Ovary (tissue), 9 donors: ENCODE data around the gene FNDC10. TPM values are rescaled to one million over a fixed set of nuclear protein-coding genes. Genes with fewer than 3 reads are reported as not detected.
A peak's percentile ranks its signal among the peaks of the same experiment; 100 is the strongest.

Experiments
- DNase-seq, 5 donors: peaks; one replicate each; pipeline ENCODE4 v3.0.0-alpha.2; 2019 to 2020
- H3K27ac ChIP-seq, 2 donors: fragments of 200-600 bp; one replicate each; pipeline versions ENCODE4 v1.5.1 to v1.8.0; 2019 to 2022
- H3K27me3 ChIP-seq: fragments of 200-600 bp; one replicate; pipeline ENCODE4 v1.8.0; 2022
- H3K36me3 ChIP-seq: fragments of 200-600 bp; sonication (generic); one replicate; pipeline ENCODE4 v1.5.1; 2019
- H3K4me1 ChIP-seq: one replicate; pipeline ENCODE4 v1.8.1; 2013; ENCODE audit warnings: mild to moderate bottlenecking, moderate library complexity; ENCODE audit not compliant: insufficient read depth
- H3K4me3 ChIP-seq: fragments of 200-600 bp; sonication (generic); one replicate; pipeline ENCODE4 v1.5.1; 2017
- H3K9me3 ChIP-seq, 2 donors: fragments of 200-600 bp in 1 of 2; sonication (generic) in 1 of 2; one replicate each; pipeline versions ENCODE4 v1.5.1 to v1.8.1; 2013 to 2019; ENCODE audit warnings: mild to moderate bottlenecking in 1 of 2, moderate library complexity in 1 of 2
- EP300 ChIP-seq: sonication (generic); formaldehyde crosslinking; IDR thresholded peaks from one replicate; pipeline ENCODE4 v1.6.1; 2017; ENCODE audit warnings: antibody characterized with exemption
- POLR2A ChIP-seq: fragments of 450-650 bp; IDR thresholded peaks from one replicate; pipeline ENCODE4 v1.6.1; 2017; ENCODE audit warnings: antibody characterized with exemption, mild to moderate bottlenecking, moderate library complexity
- WGBS, 3 donors: extraction: QIAGEN DNeasy Blood & Tissue Kit in 1 of 3; methylation state at CpG; one replicate each; pipeline versions ENCODE4 v1.1.5 to v1.1.7; 2013 to 2017; 5-methylcytosine and 5-hydroxymethylcytosine counted together
- intact Hi-C, 4 donors: fragments of 100-400 bp; cut with DNase I; formaldehyde crosslinking; loops; one replicate each; pipeline versions ENCODE4 v1.11.0 to v1.15.1; 2022 to 2023
- polyA plus RNA-seq, 2 donors: library from polyadenylated mRNA; stranded (reverse); fragments of 200-250 nt in 1 of 2; fragments of 350-450 nt in 1 of 2; fragmentation: Illumina TruSeq in 1 of 2; extraction: RNeasy Lipid Tissue Mini Kit (QIAGEN cat#74804) in 1 of 2; gene quantifications; one replicate each; pipeline ENCODE4 v1.2.3, GENCODE V29; 2013 to 2014
- total RNA-seq, 7 donors: library from RNA; depleted of rRNA in 2 of 7; stranded (reverse); fragments of >200 nt in 2 of 7; fragmentation: NEBNext Ultra II Directional in 3 of 7; extraction: Animal tissue kit (Norgen Biotek cat#: 25700) in 3 of 7; gene quantifications; one replicate each; pipeline versions ENCODE4 v1.1.0 to v1.2.4, GENCODE V29; 2016 to 2023
- TF ChIP-seq, protein P1 (sequence below), 3 donors: fragments of 450-650 bp in 2 of 3; fragments of 200-600 bp in 1 of 3; IDR thresholded peaks; one replicate each; pipeline versions ENCODE4 v1.5.1 to v1.8.0; 2016 to 2022; ENCODE audit warnings: antibody characterized with exemption in 3 of 3, mild to moderate bottlenecking in 1 of 3
- donor health status: DM: no; HTN: no; CAD: no; lungs with moderate emphysema.
- donor health status: DM: no; HTN: no; CAD: no.
- donor health status: Bipolar disorder and iron deficiency.
- donor health status: DM: yes; HTN: yes; CAD: no.
- donor health status: DM: no; HTN: no; CAD: no.
- donor health status: DM: yes; HTN: yes; CAD: no.

FNDC10 gene
- total and polyA plus RNA-seq, 9 donors, result 0.33 to 3.2 (median 1.8) TPM; not detected in 1

GRCh38 chr1:1614204-1614953 lies 14.4 kb upstream of the FNDC10 start:
- H3K27ac ChIP-seq, result peak overlapping the region in 1 of 2 donors; percentile 100
- DNase-seq, result peak in 4 of 5 donors; percentile 51 to 73 (median 63)

GRCh38 chr1:1613509-1614082 lies 13.7 kb upstream of the FNDC10 start:
- DNase-seq, result no peak
- intact Hi-C loops, result no loop called here
- Histone ChIP-seq H3K4me3 (peak overlapping the region; percentile 92), H3K9me3 (no peaks in the 10 kb centered on the region), H3K27me3 (no peaks in the 10 kb centered on the region), H3K27ac (no peak overlapping the region), H3K36me3 (no peaks in the 10 kb centered on the region), H3K4me1 (peaks cover 15% of the 10 kb centered on the region)
- 28 to 59% (median 33%) methylated on average over 11 of the region's 11 CpGs for WGBS, 3 donors
- no peak for TF ChIP-seq POLR2A

More at GRCh38 chr1:1614204-1614953, 14.4 kb upstream of the FNDC10 start:
- TF ChIP-seq POLR2A (no peak), EP300 (no peak)
- TF ChIP-seq, protein P1, sequence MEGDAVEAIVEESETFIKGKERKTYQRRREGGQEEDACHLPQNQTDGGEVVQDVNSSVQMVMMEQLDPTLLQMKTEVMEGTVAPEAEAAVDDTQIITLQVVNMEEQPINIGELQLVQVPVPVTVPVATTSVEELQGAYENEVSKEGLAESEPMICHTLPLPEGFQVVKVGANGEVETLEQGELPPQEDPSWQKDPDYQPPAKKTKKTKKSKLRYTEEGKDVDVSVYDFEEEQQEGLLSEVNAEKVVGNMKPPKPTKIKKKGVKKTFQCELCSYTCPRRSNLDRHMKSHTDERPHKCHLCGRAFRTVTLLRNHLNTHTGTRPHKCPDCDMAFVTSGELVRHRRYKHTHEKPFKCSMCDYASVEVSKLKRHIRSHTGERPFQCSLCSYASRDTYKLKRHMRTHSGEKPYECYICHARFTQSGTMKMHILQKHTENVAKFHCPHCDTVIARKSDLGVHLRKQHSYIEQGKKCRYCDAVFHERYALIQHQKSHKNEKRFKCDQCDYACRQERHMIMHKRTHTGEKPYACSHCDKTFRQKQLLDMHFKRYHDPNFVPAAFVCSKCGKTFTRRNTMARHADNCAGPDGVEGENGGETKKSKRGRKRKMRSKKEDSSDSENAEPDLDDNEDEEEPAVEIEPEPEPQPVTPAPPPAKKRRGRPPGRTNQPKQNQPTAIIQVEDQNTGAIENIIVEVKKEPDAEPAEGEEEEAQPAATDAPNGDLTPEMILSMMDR (IDR thresholded peaks at IDR 0.05), result no peak
- no peaks in the 10 kb centered on the region for H3K27me3 ChIP-seq
- H3K4me1 ChIP-seq, result peaks cover 15% of the 10 kb centered on the region
- peak overlapping the region; percentile 92 for H3K4me3 ChIP-seq
- WGBS, 3 donors, result 2 to 11% (median 2%) methylated on average over 30 of the region's 30 CpGs
- no peaks in the 10 kb centered on the region for H3K9me3 ChIP-seq
- no peaks in the 10 kb centered on the region for H3K36me3 ChIP-seq
- intact Hi-C loops, result no loop called here

DNA sequence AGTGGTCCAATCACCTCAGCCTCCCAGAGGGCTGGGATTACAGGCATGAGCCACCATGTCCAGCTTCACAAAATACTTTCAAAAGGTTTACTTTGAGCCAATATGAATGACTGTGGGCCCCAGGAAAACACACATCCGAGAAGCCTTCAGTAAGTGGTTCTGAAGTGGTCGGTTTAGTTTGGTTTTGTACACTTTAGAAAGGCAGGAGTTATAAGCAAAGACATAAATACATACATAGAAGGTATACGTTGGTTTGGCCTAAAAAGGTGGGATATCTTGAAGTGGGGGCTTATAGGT lies 12.1 kb upstream of the FNDC10 start:
- intact Hi-C loops, result no loop called here
- Histone ChIP-seq H3K27ac (peak overlapping the region in 1 of 2 donors; percentile 48), H3K9me3 (no peaks in the 10 kb centered on the region), H3K4me3 (no peak overlapping the region), H3K27me3 (no peaks in the 10 kb centered on the region), H3K36me3 (no peaks in the 10 kb centered on the region), H3K4me1 (peaks cover 15% of the 10 kb centered on the region)
- 80 to 83% (median 82%) methylated on average over 3 of the region's 3 CpGs for WGBS, 3 donors
- peak in 1 of 5 donors; percentile 8 for DNase-seq
- TF ChIP-seq, protein P1 (IDR thresholded peaks at IDR 0.05), result no peak
- TF ChIP-seq POLR2A, result no peak
- no peak for TF ChIP-seq EP300

GRCh38 chr1:1610796-1611195 lies 10.9 kb upstream of the FNDC10 start:
- WGBS, 3 donors, result 28 to 56% (median 29%) methylated on average over 9 of the region's 9 CpGs

More at GRCh38 chr1:1610796-1611195, 10.9 kb upstream of the FNDC10 start:
- peak overlapping the region in 1 of 2 donors; percentile 48 for H3K27ac ChIP-seq
- no peaks in the 10 kb centered on the region for H3K36me3 ChIP-seq
- no peaks in the 10 kb centered on the region for H3K9me3 ChIP-seq
- no peak overlapping the region for H3K4me3 ChIP-seq
- no peaks in the 10 kb centered on the region for H3K27me3 ChIP-seq
- TF ChIP-seq EP300 (no peak), POLR2A (no peak)
- TF ChIP-seq, protein P1 (IDR thresholded peaks at IDR 0.05), result no peak
- H3K4me1 ChIP-seq, result peaks cover 9% of the 10 kb centered on the region
- intact Hi-C loops, result no loop called here
- no peak for DNase-seq
